CD14-positive monocyte (primary cell): ENCODE measurements around the gene TMPRSS5. TPM values are rescaled to one million over a fixed set of nuclear protein-coding genes. Genes with fewer than 3 reads are reported as not detected.

Experiments used
- DNase-seq, 3 donors: peaks; one replicate each; pipeline ENCODE4 v3.0.0-alpha.2; 2011 to 2022
- H2AFZ ChIP-seq: 2 replicates; pipeline ENCODE4 v1.6.0; 2012; ENCODE audit warnings: mild to moderate bottlenecking, low read depth, low read length, inconsistent platforms; ENCODE audit not compliant: insufficient read depth, poor library complexity, severe bottlenecking
- H3K27ac ChIP-seq, 2 donors: 1 replicate in 1 of 2; 2 replicates in 1 of 2; pipeline ENCODE4 v1.5.1; 2012 to 2013; ENCODE audit warnings: low read length in 2 of 2, control low read depth in 1 of 2, inconsistent platforms in 1 of 2, low read depth in 1 of 2, mild to moderate bottlenecking in 1 of 2
- H3K27me3 ChIP-seq, 2 donors: one replicate each; pipeline versions ENCODE4 v1.6.0 to v1.6.1; 2011 to 2013; ENCODE audit warnings: low read length in 2 of 2; ENCODE audit not compliant: control insufficient read depth in 2 of 2, insufficient read depth in 2 of 2
- H3K36me3 ChIP-seq, 2 donors: replicated peaks in 1 of 2; 1 replicate in 1 of 2; 2 replicates in 1 of 2; pipeline versions ENCODE4 v1.5.1 to v1.6.1; 2012 to 2013; ENCODE audit warnings: low read length in 2 of 2, control low read depth in 1 of 2, inconsistent platforms in 1 of 2, mild to moderate bottlenecking in 1 of 2; ENCODE audit not compliant: insufficient read depth in 2 of 2, control insufficient read depth in 1 of 2
- H3K4me1 ChIP-seq, 2 donors: 1 replicate in 1 of 2; 2 replicates in 1 of 2; pipeline versions ENCODE4 v1.5.1 to v1.6.1; 2012 to 2013; ENCODE audit warnings: low read length in 2 of 2, control low read depth in 1 of 2, inconsistent platforms in 1 of 2, mild to moderate bottlenecking in 1 of 2, moderate library complexity in 1 of 2; ENCODE audit not compliant: insufficient read depth in 2 of 2, control insufficient read depth in 1 of 2
- H3K4me2 ChIP-seq: replicated peaks from 2 replicates; pipeline ENCODE3; 2012; ENCODE audit warnings: low read length, moderate library complexity, mild to moderate bottlenecking; ENCODE audit not compliant: poor library complexity, severe bottlenecking; ENCODE audit errors: extremely low read depth
- H3K4me3 ChIP-seq, 3 experiments: fragments of 200-600 bp in 1 of 3; sonication (generic) in 1 of 3; replicated peaks in 1 of 3; 1 replicate in 2 of 3; 2 replicates in 1 of 3; pipeline ENCODE4 v1.5.1; 2011 to 2013; ENCODE audit warnings: low read length in 3 of 3, mild to moderate bottlenecking in 3 of 3, control low read depth in 2 of 3, low read depth in 2 of 3, inconsistent platforms in 1 of 3, moderate library complexity in 1 of 3
- H3K79me2 ChIP-seq: 2 replicates; pipeline ENCODE4 v1.6.0; 2012; ENCODE audit warnings: mild to moderate bottlenecking, control low read depth, inconsistent platforms, low read length, moderate library complexity; ENCODE audit not compliant: insufficient read depth
- H3K9ac ChIP-seq: 2 replicates; pipeline ENCODE4 v1.6.0; 2017; ENCODE audit warnings: low read length, mild to moderate bottlenecking; ENCODE audit not compliant: insufficient read depth, poor library complexity, severe bottlenecking
- H3K9me3 ChIP-seq, 2 donors: replicated peaks in 1 of 2; 1 replicate in 1 of 2; 2 replicates in 1 of 2; pipeline versions ENCODE4 v1.5.1 to v1.6.1; 2012 to 2013; ENCODE audit warnings: low read length in 2 of 2, control low read depth in 1 of 2; ENCODE audit not compliant: control insufficient read depth in 1 of 2, insufficient read depth in 1 of 2
- H4K20me1 ChIP-seq: 2 replicates; pipeline ENCODE4 v1.6.0; 2012; ENCODE audit warnings: mild to moderate bottlenecking, low read length, control low read depth, moderate library complexity; ENCODE audit not compliant: insufficient read depth
- H3K27ac Mint-ChIP-seq, 7 donors: one replicate each; pipeline ENCODE4 v1.8.0; 2020; ENCODE audit warnings: mild to moderate bottlenecking in 7 of 7, mixed read lengths in 7 of 7, moderate library complexity in 6 of 7, inconsistent platforms in 2 of 7
- H3K27me3 Mint-ChIP-seq, 3 donors: one replicate each; pipeline ENCODE4 v1.8.0; 2021 to 2022; ENCODE audit warnings: low read depth in 3 of 3, mild to moderate bottlenecking in 3 of 3, mixed read lengths in 3 of 3, moderate library complexity in 3 of 3, inconsistent platforms in 1 of 3
- H3K36me3 Mint-ChIP-seq, 2 donors: one replicate each; pipeline ENCODE4 v1.8.0; 2020; ENCODE audit warnings: mixed read lengths in 2 of 2, inconsistent platforms in 1 of 2, mild to moderate bottlenecking in 1 of 2
- H3K4me1 Mint-ChIP-seq: one replicate; pipeline ENCODE4 v1.8.0; 2020; ENCODE audit warnings: mild to moderate bottlenecking, mixed read lengths
- H3K4me3 Mint-ChIP-seq, 2 donors: one replicate each; pipeline ENCODE4 v1.8.0; 2020; ENCODE audit warnings: mild to moderate bottlenecking in 2 of 2, mixed read lengths in 2 of 2, moderate library complexity in 1 of 2
- H3K9me3 Mint-ChIP-seq, 7 donors: one replicate each; pipeline ENCODE4 v1.8.0; 2020 to 2022; ENCODE audit warnings: mixed read lengths in 7 of 7, mild to moderate bottlenecking in 6 of 7, moderate library complexity in 6 of 7, inconsistent platforms in 2 of 7
- CTCF ChIP-seq: fragments of 200-600 bp; IDR thresholded peaks from one replicate; pipeline ENCODE4 v1.8.0; 2022; ENCODE audit warnings: antibody characterized with exemption, mild to moderate bottlenecking
- WGBS: methylation state at CpG from one replicate; pipeline ENCODE4 v1.1.5; 2013; ENCODE audit warnings: missing lambda C conversion rate; ENCODE audit not compliant: insufficient coverage; 5-methylcytosine and 5-hydroxymethylcytosine counted together
- intact Hi-C, 2 donors: fragments of 100-400 bp; cut with micrococcal nuclease; formaldehyde crosslinking; loops; one replicate each; pipeline versions ENCODE4 v1.15.0 to v1.15.1; 2023
- polyA plus RNA-seq, 3 donors: library from polyadenylated mRNA; depleted of rRNA in 1 of 3; unstranded in 2 of 3; stranded (reverse) in 1 of 3; fragments of 300-500 nt in 2 of 3; fragments of >200 nt in 1 of 3; fragmentation: Illumina TruSeq in 2 of 3; gene quantifications; 1 replicate in 2 of 3; 2 replicates in 1 of 3; pipeline ENCODE4 v1.2.3, GENCODE V29; 2012 to 2021

Gene TMPRSS5
- polyA plus RNA-seq, 3 donors = 0.80 TPM; not detected in 2

DNA sequence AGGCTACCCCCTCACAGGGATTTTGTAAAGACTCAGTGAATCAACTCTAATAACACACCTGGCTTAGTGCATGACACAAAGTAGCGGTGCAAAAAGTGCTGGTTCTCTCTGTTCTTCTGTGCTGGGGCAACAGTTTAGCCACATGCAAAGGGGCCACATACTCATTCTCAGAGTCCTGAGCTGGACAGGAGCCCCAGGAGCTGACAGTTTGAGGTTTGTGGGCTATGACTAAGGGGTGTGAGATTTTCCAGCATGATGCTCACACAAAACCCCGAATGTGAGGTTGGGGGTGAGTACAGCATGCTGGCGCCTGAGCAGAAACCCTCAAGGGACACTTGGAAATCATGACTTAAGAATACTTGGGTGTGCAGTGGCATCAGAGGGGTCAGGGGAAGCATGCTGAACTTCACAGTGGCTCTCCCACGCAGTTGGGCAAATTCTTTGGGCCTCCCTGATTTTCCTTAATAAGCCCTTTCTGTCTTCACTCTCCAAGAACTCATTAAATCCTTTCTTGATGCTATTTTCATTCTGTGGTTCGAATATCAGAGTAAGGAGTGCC, 31.0 kb downstream of the TMPRSS5 start:
- no peak overlapping the region for H3K27ac Mint-ChIP-seq
- 66% methylated on average over 4 of the region's 5 CpGs for WGBS
- Histone ChIP-seq H3K4me1 (no peaks in the 10 kb centered on the region), H3K27me3 (no peaks in the 10 kb centered on the region), H3K4me2 (no peak overlapping the region), H3K9me3 (no peaks in the 10 kb centered on the region), H2AFZ (no peak overlapping the region), H3K9ac (no peak overlapping the region), H4K20me1 (no peaks in the 10 kb centered on the region), H3K79me2 (no peaks in the 10 kb centered on the region), H3K27ac (no peak overlapping the region), H3K36me3 (no peaks in the 10 kb centered on the region), H3K4me3 (no peak overlapping the region)
- H3K4me3 Mint-ChIP-seq = no peak overlapping the region
- H3K27me3 Mint-ChIP-seq = peaks cover 0 to 8% (median 8%) of the 10 kb centered on the region in 3 donors
- no peaks in the 10 kb centered on the region for H3K36me3 Mint-ChIP-seq
- DNase-seq = no peak
- TF ChIP-seq CTCF = no peak
- no peaks in the 10 kb centered on the region for H3K4me1 Mint-ChIP-seq
- intact Hi-C loops = no loop called here
- peaks cover 0 to 2% (median 0%) of the 10 kb centered on the region in 7 donors for H3K9me3 Mint-ChIP-seq

- no peak overlapping the region for H3K4me2 ChIP-seq
- no peaks in the 10 kb centered on the region for H3K36me3 ChIP-seq
- Mint-ChIP-seq H3K36me3 (no peaks in the 10 kb centered on the region), H3K27me3 (peaks cover 0 to 8% (median 8%) of the 10 kb centered on the region in 3 donors), H3K4me1 (no peaks in the 10 kb centered on the region), H3K4me3 (no peak overlapping the region), H3K9me3 (peaks cover 0 to 5% (median 1%) of the 10 kb centered on the region in 7 donors), H3K27ac (no peak overlapping the region)
- no peaks in the 10 kb centered on the region for H3K27me3 ChIP-seq
- H3K9ac ChIP-seq = no peak overlapping the region
- H2AFZ ChIP-seq = no peak overlapping the region
- no peak overlapping the region for H3K27ac ChIP-seq
- no peaks in the 10 kb centered on the region for H4K20me1 ChIP-seq
- H3K4me1 ChIP-seq = no peaks in the 10 kb centered on the region
- no peaks in the 10 kb centered on the region for H3K79me2 ChIP-seq
- no peak for DNase-seq
- H3K4me3 ChIP-seq = no peak overlapping the region
- no peak for TF ChIP-seq CTCF
- intact Hi-C loops = no loop called here
- H3K9me3 ChIP-seq = no peaks in the 10 kb centered on the region
- no CpG with 5 or more reads among the region's 3 CpGs for WGBS
These were observed 31.8 kb downstream of the TMPRSS5 start for GRCh38 chr11:113674397-113674685.
